ENCODE results near the gene PELI2.

PELI2 gene

DNA sequence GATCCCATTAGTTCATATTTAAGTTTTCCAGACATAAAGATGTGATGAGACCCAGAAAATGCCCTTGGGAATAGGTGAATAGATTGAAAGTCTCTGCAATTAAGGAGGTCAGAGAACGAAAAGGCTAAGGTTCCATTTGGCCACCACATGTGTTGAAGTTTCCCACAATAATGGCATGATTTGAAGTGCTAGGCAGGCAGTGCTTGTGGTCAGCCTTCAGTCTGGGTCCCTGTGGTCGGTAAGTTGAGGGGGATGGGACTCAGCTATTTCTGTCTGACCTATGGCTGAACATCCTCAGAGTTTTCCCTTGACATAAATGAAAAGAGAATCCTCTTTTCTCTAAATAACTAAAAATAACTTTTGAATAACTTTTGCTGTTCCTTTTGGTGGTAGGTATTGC lies 92.4 kb downstream of the PELI2 start:
- DNase-seq = no peak

DNA sequence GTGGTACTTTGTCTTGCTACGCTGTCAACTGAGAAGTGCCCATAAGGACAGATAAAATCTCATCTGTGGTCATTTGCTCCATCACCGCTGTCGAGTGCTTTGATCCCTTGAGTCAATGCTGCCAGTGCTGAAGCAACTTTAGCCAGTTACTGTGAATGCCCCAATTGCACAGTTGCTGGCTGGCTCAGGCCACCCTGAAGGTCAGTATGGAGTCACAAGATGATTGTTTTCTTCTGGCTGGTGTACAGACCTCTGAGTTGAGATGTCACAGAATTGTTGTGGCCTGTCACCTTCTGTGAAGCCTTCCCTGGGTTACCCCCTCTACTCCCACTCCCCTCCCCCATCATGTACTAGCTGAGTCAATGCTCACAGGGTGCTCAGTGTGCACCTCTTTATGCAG lies 92.9 kb downstream of the PELI2 start:
- no peak for DNase-seq

DNA sequence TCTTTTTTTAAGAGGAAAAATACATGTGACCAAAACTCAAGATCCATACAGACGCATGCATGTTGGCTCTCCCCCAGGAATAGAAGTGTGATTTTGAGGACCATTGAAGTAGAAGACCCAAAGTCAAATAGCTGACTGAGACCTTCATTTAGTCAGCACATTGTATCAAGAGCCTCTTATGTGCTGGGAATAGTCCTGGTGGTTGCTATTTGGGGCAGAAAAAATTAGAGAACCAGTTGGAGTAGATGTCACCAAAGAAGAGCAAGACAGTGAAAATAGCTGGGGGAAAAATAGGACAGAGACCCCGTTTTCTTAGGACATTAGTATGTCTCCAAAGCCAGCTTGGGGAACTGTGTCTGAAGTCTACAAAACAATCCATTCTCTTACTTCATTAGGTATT lies 93.6 kb downstream of the PELI2 start:
- DNase-seq = no peak

DNA sequence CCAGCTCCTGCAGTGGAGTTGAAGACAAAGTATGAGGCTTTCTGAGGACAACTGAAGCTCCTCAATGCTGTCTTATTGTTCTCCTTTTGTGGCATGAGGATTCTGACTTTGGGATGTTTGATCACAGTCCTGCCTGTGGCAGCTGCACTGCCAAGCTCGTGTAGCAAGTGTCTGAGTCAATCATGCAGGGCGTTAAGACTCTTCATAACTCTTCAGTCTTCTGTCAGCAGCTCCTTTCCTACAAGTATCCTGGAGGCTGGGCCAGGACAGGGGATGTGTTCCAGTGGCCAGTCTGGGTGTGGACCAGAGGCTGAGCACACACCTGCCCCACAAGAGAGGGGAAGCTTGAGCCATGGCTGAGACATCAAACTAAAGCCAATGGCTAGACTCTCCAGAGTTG lies 94.3 kb downstream of the PELI2 start:
- no peak for DNase-seq

DNA sequence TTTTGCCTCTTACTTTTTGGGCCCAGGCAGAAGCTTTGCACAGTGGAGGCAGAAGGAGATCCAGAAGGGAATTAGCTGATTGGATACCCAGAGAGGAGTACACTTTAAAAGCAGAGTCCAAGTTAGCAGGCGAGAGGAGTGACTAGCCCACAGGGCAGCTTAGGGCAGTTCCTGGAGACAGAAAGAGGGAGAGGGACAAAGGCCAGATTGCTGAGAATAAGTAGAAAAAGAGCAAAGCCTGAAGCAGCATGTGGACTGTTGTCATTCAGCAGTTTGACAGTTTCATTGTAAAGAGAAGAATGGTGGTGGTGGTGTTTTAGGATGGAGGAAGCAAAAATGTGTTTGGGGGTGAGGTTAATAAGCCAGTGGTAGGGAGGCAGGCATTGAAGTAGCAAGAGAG lies 95.1 kb downstream of the PELI2 start:
- DNase-seq = no peak

DNA sequence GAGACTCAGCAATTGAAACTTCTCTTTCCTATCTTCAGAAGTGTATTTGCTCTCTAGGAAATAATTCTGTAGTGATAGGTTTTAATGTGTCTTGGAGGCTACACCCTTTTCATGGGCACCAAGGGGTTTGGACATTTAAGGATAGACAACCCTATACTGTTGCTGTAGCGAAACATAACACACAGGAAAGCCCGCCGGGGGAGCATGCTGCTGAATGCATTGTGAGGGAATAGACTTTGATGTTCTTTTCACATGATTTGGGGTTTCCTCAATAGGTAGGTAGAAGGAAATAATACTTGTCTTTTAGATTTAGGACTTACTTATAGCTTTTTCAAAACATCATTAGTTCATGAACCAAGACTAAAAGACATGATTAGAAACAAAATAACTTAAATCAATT lies 97.0 kb downstream of the PELI2 start:
- DNase-seq = no peak

DNA sequence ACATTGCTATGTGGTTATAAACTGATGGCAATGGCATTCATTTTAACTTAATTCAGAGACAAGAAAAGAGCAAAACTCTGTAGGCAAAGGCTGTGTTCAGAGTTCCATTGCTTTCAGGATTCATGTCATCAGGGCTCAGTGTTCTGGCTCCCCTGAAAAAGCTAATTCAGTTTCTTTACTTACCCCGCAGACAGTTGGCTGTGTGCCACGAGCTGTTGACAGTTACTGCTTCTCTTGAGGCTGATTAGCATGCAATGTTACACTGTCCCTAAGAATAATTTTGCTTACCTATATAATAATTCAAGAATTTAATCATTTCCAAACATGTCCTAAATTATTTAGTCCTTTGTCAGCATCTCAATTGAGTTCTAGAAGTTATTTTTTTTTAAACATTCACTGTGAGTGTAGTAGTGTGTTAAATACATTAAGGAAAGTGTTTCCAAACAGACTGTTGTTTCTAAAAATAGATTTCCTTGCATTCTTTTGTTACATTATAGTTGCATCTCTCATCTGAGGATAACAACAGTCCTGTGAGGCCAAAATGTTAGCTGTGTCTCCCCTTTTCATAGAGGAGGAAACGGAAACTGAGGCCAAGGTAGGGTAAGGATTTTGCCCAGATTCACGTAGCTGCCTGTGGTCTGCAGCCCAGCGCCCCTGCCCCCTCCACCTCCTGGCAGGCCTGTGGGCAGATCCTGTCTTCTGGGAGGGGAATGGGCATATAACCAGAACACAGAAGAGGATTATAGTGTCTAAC lies 98.6 kb downstream of the PELI2 start:
- no peak for DNase-seq

DNA sequence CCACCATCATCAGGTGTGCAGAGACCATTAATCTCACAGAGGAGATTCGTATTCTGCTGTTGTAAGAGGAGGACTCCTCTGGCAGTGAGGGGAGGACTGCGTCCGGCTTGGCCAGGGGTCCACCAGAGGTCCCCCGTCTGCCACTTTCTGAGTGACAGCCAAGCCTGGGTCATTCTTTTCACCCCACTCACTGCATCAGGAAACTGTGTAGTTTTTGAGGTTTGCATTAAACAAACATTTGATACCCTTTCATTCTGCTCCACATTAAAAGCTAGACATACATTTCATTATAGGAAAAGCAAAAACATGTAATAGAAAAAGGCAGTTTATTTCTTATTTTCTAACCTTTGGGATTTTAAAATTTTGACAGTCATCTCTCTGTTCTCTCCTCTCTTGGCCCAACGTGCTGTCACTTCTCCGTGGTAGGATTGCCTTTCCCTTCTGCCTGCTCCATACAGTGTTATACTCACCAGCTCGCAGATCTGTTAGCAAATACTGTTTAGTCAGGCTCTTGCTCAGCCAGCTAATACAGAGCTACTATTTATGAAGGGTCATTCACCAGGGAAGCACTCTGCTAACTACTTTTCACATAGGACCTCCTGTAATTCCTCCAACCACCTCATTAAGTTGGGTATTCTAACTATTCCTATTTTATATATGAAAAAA lies 99.3 kb downstream of the PELI2 start:
- DNase-seq = no peak

DNA sequence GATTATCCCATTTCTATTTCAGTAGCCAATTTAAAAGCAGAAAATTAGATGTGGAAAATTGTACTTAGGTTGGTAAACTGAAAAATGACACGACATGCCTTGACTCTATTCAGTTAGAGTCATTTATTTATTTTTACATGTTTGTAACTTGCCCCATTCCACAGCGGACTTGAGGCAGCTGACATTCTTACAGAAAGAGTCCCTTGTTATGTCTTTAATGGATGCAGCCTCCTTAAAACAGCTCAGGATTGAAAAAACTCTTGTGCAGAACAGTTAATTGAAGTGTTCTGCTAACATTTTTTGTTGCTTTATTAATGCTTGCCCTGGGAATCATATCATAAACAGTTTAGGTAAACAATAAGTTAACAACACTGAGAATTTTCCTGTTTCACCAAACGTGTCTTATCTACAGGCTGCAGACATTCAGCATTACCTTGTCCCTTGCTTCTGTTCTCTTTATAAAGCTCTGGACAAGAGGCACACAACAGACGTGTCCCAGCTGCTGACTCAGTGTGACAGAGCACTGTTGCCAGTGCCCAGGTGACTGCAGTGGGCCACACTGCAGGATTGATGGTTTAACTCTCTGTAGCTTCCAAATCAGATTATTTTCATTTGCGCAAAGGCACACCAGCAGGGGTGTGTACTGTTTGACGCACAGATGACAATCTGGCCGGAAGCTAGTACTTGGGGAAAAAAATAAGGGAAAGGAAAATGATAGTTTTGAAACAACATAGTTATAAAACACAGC lies 101.6 kb downstream of the PELI2 start:
- DNase-seq = no peak

DNA sequence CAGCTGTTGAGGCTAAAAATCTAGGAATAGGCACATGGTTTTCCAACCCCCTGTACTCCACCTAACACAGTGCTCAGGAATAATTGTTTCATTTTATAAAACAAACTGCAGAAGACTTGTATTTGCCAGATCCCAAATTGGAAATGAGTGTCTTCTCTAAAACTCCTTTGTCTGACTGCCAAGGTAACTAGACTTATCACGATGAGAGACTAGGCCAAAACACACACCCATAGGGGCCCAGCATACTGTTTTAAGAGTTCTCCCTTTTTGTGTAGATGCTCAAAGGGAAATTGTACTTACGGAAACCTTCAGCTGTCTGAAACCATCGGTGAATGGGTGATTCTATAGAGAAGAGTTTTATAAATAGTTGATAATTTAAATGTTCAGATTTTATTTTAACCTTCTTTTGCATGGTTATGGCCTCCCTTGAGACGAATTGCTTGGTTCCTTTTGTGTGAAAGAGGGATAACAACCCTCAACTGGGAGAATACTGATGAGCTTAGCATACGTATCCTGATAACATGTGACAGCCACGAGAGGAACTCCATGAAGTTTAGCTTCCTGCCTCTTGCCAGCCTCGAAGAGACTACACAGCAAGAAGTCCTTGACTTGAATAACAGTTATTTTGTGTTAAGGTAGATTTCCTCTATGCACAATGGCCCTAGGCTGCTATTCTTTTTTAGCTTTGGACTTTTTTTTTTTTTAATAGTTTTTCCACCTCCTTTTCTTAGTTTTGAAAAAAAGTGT lies 103.3 kb downstream of the PELI2 start:
- no peak for DNase-seq

DNA sequence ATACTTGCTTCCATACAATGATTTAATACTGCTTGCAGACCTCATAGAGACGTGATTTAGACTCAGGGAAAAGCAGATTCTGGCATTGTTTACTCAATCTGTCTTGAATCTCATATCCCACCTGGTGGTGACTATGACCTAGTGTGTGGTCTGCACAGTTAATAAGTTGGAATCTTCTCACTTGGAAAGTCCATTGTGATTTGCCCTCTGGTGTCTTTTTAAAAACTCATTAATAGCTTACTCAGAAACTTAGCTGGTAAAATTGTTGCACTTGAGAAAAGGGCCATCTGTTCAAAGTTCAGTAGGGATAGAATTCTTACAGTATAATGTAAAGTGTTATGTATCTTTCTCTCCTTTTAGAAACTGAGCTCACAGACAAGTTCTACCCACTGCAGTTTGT lies 106.0 kb downstream of the PELI2 start:
- no peak for DNase-seq

DNA sequence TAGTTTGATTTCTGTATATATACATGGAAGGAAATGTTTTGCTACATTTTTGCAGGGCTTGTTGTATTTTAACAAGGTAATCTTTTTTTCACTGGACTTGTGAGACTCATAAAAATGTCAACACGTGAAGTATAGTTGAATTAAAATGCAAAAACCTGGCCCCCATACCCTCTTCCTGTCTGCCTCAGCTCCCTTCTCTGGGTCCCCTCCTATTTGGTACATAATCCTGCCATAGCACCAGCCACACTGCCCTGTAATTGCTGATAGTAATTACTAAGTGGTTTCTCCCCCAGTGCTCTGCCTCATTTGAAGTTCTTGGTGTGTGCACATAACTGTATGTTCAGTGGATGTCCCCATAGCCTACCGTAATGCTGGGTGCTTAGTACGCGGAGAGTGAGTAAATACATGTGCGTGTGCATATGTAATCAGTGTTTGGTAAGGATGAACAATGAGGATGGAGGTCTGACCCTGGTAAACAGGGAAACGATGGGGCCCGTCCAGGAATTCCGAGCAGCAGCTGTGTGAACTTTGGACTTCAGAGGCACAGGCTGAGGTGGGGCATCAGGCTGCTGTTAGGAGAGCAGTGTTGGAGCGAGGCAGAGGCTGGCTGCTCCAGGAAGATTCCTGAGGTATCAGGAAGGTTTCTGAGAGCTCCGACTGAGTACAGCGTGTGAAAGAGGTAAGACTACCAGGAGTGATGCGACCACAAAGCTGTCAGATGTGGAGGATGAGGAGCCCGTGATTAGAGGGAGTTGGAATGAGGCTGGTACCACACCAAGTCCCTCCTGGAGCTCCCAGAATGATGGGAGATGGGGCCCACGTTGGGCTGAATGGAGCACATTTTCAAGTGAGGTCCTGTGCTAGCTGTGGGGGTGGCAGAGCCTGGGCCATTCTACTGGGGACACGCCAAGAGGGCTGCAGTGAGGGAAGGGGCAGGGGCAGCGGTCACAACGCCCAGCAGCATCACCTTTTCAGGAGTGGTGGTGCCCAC lies 106.8 kb downstream of the PELI2 start:
- DNase-seq = no peak

DNA sequence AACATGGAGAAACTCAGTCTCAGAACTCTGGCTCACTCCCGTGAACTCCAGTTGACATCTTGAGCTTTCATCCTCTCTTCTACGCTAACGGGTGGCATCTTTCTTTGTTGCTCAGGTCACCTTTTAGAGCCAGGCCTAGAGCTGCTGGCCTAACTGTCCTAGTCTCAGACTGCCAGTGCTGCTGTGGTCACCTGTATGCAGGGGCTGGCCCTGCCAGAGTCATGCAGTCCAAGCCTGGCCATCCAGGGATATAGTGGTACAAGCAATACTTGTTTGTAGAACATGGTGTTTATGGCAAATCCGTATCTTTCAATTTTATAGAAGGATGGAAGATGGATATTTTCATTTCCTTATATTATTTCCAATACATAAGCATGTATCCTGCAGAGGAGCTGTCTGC lies 117.2 kb downstream of the PELI2 start:
- DNase-seq = no peak

DNA sequence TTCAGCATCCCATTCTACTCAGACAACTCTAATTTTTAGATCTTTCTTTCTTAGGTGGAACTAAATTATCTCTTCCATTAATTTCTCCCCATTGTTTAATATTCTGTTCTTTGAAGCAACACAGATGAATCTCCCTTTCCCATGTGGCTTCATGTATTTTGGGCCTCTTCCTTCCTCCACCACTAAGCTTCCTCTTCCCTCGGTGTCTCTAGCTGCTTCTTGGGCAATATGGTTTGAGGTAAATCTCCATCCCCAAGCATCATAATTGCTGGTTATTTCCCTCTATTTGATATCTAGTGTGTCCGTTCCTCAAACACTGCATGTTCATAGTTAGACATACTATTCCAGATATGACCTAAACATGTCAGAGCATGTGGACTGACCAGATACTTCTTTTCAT lies 119.2 kb downstream of the PELI2 start:
- DNase-seq = no peak

DNA sequence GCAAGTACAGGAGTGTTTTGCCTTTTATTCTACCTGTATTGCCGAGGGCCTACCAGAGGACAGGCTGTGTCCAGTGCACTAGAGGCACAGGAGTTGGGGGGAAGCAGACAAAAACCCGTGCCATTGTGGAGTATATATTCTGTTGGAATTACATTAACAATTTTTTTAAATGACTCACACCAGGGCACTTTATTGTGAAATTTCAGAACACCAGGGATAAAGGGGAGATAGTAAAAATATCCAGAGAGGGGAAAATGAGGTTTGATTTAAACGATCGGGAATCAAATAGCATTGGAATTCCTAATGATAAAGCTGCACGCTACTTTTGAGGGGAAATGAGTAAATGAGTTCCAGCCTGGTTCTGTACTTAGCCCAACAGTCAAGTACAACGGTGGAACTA lies 123.2 kb downstream of the PELI2 start:
- no peak for DNase-seq

DNA sequence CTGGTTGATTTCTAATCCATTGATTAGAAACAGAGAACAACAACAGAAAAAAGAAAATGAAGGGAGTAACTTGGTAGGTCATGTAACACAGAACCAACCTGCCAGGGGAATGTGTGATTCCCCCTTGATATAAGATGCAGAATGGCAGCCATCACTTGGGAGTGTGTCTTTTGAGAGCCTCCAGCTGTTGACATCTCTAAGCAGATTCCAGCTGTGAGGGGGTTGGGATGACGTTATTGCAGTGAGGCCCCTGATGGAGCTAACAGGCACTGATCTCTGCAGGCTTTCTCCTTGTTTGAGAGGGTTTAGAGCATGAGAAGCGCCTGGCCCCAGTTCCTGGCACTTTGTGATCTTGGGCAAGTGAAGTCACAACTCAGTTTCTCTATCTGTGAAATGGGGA lies 124.9 kb downstream of the PELI2 start:
- no peak for DNase-seq

DNA sequence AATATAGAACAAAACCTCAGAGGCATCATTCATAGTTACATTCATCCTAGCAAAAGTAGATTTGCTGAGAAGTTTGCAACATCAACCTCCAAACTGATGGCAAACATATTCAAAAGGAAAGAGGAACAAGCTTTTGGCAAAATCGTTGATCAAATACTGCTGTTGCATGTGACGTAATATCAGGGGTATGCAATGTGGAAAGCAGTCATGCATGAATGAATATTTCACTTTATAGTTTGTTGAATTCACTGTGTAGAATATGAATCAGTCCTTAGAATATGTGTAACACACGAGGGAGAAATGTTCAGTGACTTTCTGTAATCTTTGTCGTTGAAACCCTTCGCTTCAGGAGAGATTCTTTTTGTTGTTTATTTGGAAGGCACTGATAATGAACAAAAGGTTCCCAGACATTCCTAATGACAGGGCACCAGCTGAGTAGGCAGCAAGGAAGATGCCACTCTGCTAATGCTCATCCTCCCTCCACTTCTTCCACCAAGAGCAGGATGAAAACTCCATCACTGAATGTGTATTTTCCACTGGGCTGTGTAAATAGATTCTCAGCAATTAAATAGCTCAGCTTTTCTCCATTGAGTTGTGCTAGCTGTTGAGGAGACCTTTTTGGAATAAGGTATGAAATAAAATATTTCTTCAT lies 126.1 kb downstream of the PELI2 start:
- no peak for DNase-seq

DNA sequence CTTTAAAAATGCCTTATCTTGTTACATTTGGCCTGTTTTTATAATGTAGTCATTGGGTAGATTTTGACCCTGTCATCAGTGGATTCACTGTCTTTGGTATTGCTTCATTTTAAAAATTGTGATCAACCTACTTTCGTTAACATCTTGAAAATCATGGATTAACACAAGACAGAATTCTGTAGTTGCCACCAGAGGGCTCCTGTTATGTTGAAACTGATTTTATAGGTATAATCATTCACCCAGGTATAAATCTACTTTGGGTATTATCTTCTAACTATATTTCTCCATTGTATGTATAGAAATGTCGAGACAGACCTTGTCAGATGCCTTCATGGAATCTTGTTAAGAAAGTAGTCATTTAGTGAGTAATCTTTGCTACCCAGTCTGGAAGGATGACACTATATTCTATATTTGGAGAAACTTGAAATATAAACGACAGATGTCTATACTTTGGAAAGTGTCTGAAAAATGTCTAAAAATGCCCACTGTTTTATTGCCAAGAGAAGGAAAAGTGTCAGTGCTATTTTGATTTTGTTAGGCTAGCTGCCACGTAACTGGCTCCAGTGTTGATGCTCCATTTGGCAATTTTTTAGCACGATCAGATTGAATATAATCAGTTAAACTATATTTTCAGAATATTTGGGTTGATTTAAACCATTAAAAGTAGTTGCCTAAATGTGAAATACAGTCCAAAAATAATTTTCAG lies 129.4 kb downstream of the PELI2 start:
- no peak for DNase-seq

DNA sequence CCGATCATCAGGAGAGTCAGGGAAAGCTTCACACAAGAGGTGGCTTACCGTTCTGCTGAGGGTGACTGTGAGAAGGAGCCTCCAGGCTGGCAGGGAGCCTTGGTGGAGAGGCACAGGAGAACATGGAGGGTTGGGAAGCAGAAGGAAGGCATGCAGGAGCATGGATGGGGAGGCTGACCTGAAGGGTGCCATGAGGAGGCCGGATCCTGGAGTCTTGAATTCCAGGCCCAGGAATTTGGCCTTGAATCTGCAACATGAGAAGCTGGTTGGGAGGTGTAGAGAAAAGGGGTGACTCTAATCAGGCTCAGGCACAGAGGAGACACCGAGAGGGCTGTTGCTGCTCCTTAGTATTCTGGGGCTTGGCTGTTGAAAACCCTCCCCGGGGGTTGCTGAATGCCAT lies 130.2 kb downstream of the PELI2 start:
- DNase-seq = no peak

DNA sequence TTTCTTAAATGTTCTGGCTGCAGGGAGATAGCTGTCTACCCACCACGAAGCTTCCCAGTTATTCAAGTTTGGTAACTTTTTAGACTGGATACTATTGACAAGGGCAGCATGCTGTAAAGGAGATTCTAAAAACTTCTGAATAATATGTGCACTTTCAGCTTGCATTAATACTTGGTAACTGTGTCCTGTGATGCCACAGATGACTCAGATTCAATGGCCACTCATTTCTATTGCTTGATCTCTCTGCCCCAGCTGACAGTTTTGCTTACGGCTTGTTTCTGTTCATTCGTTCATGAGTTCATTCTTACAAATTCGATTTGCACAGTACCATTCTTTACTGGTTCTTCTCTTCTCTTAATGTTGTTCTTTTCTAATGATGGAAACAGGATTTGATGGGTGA lies 142.8 kb downstream of the PELI2 start:
- no peak for DNase-seq

DNA sequence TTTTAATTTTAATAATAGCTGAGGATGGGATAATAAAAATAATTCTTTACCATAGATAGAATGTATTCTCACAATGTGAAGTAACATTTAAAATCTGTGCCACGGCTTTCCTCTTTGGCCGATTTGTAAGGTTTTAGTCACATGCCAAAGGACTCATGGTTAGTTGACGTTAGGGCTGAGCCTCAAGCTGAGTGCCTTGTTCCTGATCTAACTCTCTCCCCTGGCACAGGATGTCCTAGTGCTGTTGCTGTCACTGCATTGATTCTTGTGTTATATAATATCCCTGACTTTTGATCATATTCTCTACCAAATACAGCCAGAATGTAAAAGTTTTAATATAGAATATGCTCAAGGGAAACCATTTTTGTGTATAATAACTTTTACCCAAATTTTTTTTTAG lies 144.3 kb downstream of the PELI2 start:
- DNase-seq = no peak
